ENCODE data around the gene SYNCRIP. TPM values are rescaled to one million over a fixed set of nuclear protein-coding genes. Genes with fewer than 3 reads are reported as not detected.

SYNCRIP gene
- 117 to 154 TPM (median 130 TPM) in 5 replicates for total RNA-seq (2022; extraction: Qiagen RNA extraction)

GRCh38 chr6:85642774-85643536 lies at the start of gene SYNCRIP:
Gene SYNCRIP (minus strand): TSS chr6:85642886. CDS start chr6:85641439, 1,447 bp downstream.

GRCh38 chr6:85593438-85594196 lies 49.1 kb downstream of the SYNCRIP start, which contains the start of gene SNX14:
Gene SNX14 (minus strand): TSS chr6:85593858. CDS start chr6:85593718, 140 bp downstream.

Other genes with a start within 250 kb of the SYNCRIP start
- gene NT5E, start 192.8 kb downstream of the SYNCRIP start, total RNA-seq (2022; extraction: Qiagen RNA extraction), result 21.1 to 33.8 TPM (median 28.5 TPM) in 5 replicates
- gene SNX14, start 49.0 kb downstream of the SYNCRIP start, total RNA-seq (2022; extraction: Qiagen RNA extraction), result 32.4 to 49.4 TPM (median 35.3 TPM) in 5 replicates